ENCODE measurements around the gene ADAM30.

The ADAM30 gene

GRCh38 chr1:119906927-119907652 lies 10.8 kb upstream of the ADAM30 start:
- no peak for DNase-seq

- DNase-seq, result no peak
These were observed 7.1 kb upstream of the ADAM30 start for GRCh38 chr1:119903443-119903835.

DNA sequence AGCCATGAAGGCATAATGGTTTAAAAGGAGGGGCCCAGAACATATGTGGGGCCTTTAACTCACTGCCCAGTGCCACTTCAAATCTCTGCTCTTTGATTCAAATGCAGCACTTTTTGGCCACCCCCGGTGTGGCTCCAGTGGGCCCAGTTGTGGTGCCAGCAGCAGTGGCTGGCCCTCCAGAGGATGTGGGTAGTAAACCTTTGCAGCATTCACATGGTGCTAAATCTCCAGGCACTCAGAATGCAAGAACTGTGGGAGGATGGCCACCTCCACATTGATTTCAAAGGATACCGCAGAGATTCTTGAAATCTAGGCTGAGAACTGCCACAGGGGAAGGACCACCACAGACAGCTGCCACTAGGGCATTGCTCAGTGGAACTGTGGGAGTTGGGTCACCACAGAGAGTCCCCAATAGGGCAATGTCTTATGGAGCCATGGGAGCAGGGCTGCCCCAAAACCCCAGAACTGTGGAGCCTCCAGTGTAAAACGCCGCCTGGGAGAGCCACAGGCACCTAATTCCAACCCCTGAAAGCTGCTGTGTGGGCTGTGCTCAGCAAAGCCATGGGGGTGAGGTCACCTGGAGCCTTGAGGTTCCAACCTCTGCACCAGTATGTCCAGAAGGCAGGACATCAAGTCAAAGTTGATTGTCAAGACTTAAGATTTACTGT lies 6.6 kb upstream of the ADAM30 start:
- DNase-seq, result no peak

- no peak for DNase-seq
These were observed 2.8 kb upstream of the ADAM30 start for GRCh38 chr1:119898981-119899720.

GRCh38 chr1:119898530-119898929 lies 2.2 kb upstream of the ADAM30 start:
- no peak for DNase-seq

DNA sequence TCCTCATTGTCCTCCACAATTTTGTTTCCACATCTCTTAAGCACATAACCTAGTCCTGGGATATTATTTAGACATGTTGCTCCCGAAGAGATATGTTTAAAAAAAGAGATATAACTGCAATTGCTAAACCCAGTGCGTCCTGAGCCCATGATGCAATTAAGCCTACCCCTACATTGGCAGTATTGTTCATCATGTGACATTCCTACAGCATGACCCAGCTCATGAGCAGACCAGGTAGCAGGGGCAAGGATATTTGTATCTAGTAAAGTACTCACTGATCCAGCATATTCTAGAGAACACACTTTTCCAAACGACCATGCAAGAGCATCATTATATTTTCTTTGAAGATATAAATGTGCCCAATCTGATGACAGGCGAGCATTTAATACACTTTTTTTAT lies 1.2 kb downstream of the ADAM30 start:
- DNase-seq, result no peak

DNA sequence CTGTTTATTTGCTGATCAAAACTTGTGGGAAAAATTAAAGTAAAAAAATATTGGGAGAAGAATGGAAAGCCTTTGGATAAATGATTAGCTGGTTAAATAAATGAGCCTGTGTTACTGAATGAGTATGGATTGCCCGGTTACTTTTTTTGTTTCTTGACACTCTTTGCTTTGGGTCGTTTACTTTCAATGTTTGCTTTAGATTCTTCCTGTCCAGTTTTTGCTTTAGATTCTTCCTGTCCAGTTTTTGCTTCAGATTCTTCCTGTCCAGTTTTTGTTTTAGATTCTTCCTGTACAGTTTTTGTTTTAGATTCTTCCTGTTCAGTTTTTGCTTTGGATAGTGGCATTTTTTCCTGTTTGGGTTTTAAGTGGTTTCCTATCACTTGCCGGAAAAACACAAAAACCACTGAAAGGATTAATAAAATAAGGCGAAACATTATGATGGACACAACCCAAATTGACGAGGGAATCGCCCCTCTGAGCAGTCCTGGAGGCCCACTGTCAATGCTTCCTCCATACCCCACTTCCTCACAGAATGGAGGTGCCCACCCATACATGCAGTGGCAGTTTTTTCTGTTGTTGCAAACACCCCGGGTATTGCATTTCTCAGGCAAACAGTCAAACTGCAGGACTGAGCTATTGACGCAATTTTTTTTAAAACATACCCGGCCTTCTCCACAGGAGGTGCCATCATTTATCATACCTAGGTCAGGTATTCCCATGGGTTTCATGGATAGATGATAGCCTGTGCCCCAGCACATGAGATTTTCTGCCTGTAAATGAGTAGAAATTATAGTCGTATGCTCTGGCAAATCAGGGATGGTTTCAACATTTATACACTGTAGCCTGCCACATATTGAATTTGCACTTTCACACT lies 2.3 kb downstream of the ADAM30 start:
- DNase-seq, result no peak

- no peak for DNase-seq
These were observed 3.0 kb downstream of the ADAM30 start for GRCh38 chr1:119893238-119893791.

DNA sequence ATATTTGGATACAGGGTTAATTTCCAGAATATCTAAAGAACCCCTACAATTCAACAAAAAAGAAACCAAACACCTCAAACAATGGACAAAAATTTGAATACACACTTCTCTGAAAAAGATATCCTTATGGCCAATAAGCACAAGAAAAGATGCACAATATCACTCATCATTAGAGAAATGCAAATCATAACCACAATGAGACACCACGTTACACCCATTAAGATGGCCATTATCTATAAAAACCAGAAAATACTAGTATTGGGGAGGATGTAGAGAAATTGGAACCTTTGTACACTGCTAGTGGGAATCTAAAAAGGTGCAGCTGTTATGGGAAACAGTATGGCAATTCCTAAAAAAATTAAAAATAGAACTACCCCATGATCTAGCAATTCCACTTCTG lies 4.9 kb downstream of the ADAM30 start:
- no peak for DNase-seq

GRCh38 chr1:119888476-119888875 lies 7.8 kb downstream of the ADAM30 start:
- DNase-seq, result no peak

- DNase-seq, result no peak
These were observed 8.9 kb downstream of the ADAM30 start for GRCh38 chr1:119887427-119887826.

GRCh38 chr1:119885903-119886783 lies 10.2 kb downstream of the ADAM30 start:
- DNase-seq, result no peak

DNA sequence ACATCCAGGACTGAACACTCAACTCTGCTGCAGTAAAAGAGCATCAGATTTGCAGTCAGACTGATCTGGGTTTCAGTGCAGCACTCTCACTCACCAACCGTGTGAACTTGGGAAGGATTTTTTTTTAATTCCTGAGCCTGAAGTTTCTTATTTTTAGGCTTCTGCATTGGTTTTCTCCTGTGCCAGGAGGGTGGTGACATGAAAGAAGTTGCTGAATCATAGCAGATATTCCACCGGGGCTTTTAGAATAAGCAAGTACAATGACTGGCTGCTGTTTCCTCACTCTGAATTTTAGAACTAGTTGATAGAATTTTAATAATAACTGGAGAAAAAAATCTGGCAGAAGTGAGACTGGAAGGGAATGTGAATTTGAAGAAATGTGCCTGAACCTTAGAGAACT lies 11.6 kb downstream of the ADAM30 start:
- no peak for DNase-seq

DNA sequence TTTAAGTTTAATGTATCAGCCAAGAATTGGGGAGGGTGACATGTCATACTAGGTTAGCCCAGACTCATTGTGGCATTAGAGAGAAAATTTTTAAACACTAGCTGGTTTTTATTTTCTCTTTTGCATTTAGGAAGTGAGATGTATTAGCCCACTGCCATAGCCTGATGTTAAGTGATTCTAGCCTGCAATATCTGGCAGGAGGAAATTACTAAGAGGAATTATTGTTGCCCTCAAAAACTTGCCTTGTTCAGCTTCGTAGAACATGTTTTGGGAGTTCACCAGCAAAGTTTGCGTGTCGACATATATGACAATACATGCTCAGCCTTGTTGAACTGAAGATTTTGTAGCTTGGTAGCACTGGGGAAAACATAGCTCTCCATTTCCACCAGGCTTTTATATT lies 12.5 kb downstream of the ADAM30 start:
- no peak for DNase-seq

- DNase-seq, result no peak
These were observed 13.9 kb downstream of the ADAM30 start for GRCh38 chr1:119882132-119883049.

DNA sequence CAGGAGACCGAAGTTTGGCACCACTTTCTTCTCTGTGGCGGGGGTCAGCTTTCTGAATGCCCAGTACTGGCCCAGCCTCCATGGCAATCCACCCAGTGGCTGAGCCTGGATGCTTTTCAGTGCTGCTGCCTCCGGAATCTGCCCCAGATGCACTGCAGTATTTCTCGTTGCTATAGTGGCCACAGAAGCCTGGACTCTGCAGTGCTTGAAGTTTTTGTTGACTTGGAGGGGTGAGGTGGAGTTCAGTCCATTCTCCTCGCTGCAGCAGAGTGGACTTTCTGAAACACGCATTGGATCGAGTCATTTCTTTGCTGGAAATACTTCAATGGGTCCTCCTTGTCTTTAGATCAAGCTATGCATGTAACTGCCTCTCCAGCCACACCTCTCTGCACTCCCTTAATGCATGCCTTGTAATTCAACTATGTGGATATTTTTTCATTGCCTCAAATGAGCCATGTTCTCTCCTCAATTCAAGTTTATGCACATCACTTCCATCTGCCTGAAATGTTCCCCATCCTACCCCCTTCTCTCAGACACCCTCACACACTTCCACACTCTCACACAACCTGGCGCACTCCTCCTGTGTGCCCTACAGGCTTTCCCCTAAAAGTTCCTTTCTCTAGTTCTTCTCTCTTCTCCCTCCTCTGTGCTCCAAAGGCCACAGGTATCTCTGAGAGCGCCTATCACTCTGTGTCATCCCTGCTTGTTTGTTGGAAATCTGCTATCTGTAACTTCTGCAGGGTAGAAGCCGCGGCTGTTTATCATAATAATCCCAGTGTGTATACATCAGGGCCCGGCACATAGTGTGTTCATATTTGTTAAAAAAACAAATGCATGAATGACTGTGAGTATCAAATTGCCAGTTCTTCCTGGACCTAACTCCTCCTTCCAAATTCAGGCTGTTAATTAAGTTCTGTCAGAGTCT lies 16.5 kb downstream of the ADAM30 start:
- no peak for DNase-seq

- no peak for DNase-seq
These were observed 18.1 kb downstream of the ADAM30 start for GRCh38 chr1:119878171-119878570.

DNA sequence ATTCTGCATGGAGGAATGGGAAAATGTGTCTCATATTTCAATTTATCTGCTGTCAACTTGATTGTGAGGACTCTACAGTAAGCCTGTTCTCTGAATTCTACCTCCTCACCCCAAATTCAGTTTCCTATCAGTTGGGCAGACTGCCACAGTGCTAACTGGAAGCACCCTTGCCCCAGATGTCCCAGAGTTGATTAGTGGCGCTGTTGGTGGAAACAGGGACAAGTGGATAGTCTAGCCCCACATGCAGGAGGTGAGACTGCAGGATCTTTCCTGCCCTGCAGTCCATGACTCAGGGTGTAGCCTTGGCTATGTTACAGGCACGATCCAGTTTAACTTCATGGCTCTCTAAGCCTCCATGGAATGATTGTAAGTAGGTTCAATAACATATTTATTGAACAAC lies 22.1 kb downstream of the ADAM30 start:
- DNase-seq, result no peak

Measured in amniotic stem cell (primary cell).